HepG2 (cell line): ENCODE results near the gene NKD1. TPM values are rescaled to one million over a fixed set of nuclear protein-coding genes. Genes with fewer than 3 reads are reported as not detected.

ENCODE experiments used
- AKAP8 ChIP-seq: sonication (generic); formaldehyde crosslinking; IDR thresholded peaks from 2 replicates; pipeline ENCODE4 v1.5.1; 2020; ENCODE audit warnings: mild to moderate bottlenecking, missing genetic modification reagents
- BRD4 ChIP-seq: sonication (generic); formaldehyde crosslinking; IDR thresholded peaks from 2 replicates; pipeline ENCODE4 v1.4.0; 2020; ENCODE audit warnings: missing genetic modification reagents
- ESRRA ChIP-seq: sonication (generic); formaldehyde crosslinking; IDR thresholded peaks from 2 replicates; pipeline ENCODE4 v1.5.1; 2020; ENCODE audit warnings: mild to moderate bottlenecking, low read depth, missing genetic modification reagents
- HIVEP1 ChIP-seq: sonication (generic); formaldehyde crosslinking; IDR thresholded peaks from 2 replicates; pipeline ENCODE4 v1.4.0; 2020; ENCODE audit warnings: mild to moderate bottlenecking, missing genetic modification reagents
- KAT7 ChIP-seq: IDR thresholded peaks from 2 replicates; pipeline ENCODE4 v1.6.1; 2018; ENCODE audit warnings: borderline replicate concordance, missing compliant biosample characterization
- MYC ChIP-seq: sonication (generic); formaldehyde crosslinking; IDR thresholded peaks from 2 replicates; pipeline ENCODE4 v1.9.0; 2021; ENCODE audit warnings: missing genetic modification reagents, borderline replicate concordance
- NCOA1 ChIP-seq: sonication (generic); formaldehyde crosslinking; IDR thresholded peaks from 2 replicates; pipeline ENCODE4 v1.9.0; 2021; ENCODE audit warnings: missing genetic modification reagents
- NR2F6 ChIP-seq, 2 experiments: IDR thresholded peaks; 2 replicates each; pipeline ENCODE4 v1.6.1; 2016; ENCODE audit warnings: antibody characterized with exemption in 1 of 2, mild to moderate bottlenecking in 1 of 2
- SP5 ChIP-seq: IDR thresholded peaks from 2 replicates; pipeline ENCODE4 v1.6.1; 2016; ENCODE audit warnings: low read depth, borderline replicate concordance
- ZFP90 ChIP-seq: sonication (generic); formaldehyde crosslinking; IDR thresholded peaks from 2 replicates; pipeline ENCODE4 v1.8.0; 2022; ENCODE audit warnings: missing genetic modification reagents, mild to moderate bottlenecking, inconsistent platforms, borderline replicate concordance
- ZNF136 ChIP-seq: sonication (generic); formaldehyde crosslinking; IDR thresholded peaks from 2 replicates; pipeline ENCODE4 v1.8.1; 2022; ENCODE audit warnings: low read depth, mild to moderate bottlenecking, moderate library complexity, missing genetic modification reagents
- ZNF317 ChIP-seq: sonication (generic); formaldehyde crosslinking; IDR thresholded peaks from 2 replicates; pipeline ENCODE4 v1.5.0; 2020; ENCODE audit warnings: mild to moderate bottlenecking, missing genetic modification reagents
- ZNF619 ChIP-seq: sonication (generic); formaldehyde crosslinking; IDR thresholded peaks from 2 replicates; pipeline ENCODE4 v1.4.0; 2020; ENCODE audit warnings: mild to moderate bottlenecking, missing genetic modification reagents
- ZNF83 ChIP-seq: sonication (generic); formaldehyde crosslinking; IDR thresholded peaks from 2 replicates; pipeline ENCODE4 v1.4.0; 2020; ENCODE audit warnings: missing genetic modification reagents, mild to moderate bottlenecking, borderline replicate concordance
- polyA plus RNA-seq, 8 experiments: library from polyadenylated mRNA; depleted of rRNA in 3 of 8; stranded (reverse) in 7 of 8; unstranded in 1 of 8; fragments of >200 nt; fragmentation: Illumina TruSeq in 4 of 8; extraction: Trizol in 4 of 8; gene quantifications; 2 replicates each; pipeline versions ENCODE4 v1.2.1 to v1.2.3, GENCODE V29; 2011 to 2016; ENCODE audit warnings: low read depth in 4 of 8, missing spikeins in 1 of 8, mixed read lengths in 1 of 8; ENCODE audit not compliant: insufficient read depth in 1 of 8
- total RNA-seq, 5 experiments: library from RNA; depleted of rRNA; stranded (reverse); fragments of >200 nt; fragmentation: Illumina TruSeq; extraction: Trizol; gene quantifications; 2 replicates each; pipeline ENCODE4 v1.2.3, GENCODE V29; 2016; ENCODE audit warnings: low read depth in 1 of 5
- TF ChIP-seq, protein P1 (sequence below): sonication (generic); formaldehyde crosslinking; IDR thresholded peaks from 2 replicates; pipeline ENCODE4 v1.4.0; 2020; ENCODE audit warnings: missing genetic modification reagents, borderline replicate concordance
- TF ChIP-seq, protein P2 (sequence below): IDR thresholded peaks from 2 replicates; pipeline ENCODE4 v1.6.1; 2018; ENCODE audit warnings: missing genetic modification reagents, mild to moderate bottlenecking, missing compliant biosample characterization
- TF ChIP-seq, protein P3 (sequence below): IDR thresholded peaks from 2 replicates; pipeline ENCODE4 v1.6.1; 2016; ENCODE audit warnings: low read depth
- TF ChIP-seq, protein P4 (sequence below): sonication (generic); formaldehyde crosslinking; IDR thresholded peaks from 2 replicates; pipeline ENCODE4 v1.4.0; 2020; ENCODE audit warnings: low read depth, missing genetic modification reagents

NKD1 gene
- total and polyA plus RNA-seq, 2 of the 13 experiments (the other 11 are each of a cell fraction or from before 2014, with no cell fraction given) = 70.4 to 121 TPM

DNA sequence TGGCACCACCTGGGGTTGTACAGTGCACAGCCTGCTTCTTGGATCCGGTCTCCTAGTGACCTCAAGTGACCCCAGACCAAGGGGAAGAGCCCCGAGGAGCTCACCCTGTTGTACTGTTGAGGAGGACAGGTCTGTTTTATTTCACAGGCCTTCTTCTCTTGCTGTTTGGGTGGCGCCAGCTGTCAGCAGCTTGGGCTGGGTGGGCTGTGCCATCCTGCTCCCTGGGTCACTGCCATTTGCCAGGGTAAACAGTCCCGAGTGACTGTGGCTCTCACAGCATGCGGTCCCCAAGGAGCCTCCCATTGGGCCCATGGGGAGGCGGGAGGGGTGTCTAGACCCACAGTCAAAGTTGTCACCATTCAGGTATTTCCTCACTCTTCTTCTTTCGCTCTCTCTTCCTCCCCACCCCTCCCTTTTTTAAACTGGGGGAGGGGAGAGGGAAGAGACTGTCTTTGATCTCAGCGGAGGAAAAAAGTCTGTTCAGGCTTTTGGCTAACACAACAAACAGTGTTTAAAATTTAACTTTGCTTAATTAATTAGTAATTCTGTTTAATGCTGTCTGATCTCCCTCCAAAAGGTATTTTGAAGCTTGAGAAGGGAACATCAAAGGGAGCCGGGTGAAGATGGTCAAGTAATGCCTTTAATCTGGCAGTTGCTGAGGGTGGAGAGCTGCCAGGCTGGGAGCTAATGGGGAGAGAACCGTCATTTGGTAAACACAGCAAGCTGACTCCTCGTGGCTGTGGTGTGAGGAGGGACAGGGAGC lies 68.9 kb downstream of the NKD1 start (continued):
- TF ChIP-seq, protein P1, sequence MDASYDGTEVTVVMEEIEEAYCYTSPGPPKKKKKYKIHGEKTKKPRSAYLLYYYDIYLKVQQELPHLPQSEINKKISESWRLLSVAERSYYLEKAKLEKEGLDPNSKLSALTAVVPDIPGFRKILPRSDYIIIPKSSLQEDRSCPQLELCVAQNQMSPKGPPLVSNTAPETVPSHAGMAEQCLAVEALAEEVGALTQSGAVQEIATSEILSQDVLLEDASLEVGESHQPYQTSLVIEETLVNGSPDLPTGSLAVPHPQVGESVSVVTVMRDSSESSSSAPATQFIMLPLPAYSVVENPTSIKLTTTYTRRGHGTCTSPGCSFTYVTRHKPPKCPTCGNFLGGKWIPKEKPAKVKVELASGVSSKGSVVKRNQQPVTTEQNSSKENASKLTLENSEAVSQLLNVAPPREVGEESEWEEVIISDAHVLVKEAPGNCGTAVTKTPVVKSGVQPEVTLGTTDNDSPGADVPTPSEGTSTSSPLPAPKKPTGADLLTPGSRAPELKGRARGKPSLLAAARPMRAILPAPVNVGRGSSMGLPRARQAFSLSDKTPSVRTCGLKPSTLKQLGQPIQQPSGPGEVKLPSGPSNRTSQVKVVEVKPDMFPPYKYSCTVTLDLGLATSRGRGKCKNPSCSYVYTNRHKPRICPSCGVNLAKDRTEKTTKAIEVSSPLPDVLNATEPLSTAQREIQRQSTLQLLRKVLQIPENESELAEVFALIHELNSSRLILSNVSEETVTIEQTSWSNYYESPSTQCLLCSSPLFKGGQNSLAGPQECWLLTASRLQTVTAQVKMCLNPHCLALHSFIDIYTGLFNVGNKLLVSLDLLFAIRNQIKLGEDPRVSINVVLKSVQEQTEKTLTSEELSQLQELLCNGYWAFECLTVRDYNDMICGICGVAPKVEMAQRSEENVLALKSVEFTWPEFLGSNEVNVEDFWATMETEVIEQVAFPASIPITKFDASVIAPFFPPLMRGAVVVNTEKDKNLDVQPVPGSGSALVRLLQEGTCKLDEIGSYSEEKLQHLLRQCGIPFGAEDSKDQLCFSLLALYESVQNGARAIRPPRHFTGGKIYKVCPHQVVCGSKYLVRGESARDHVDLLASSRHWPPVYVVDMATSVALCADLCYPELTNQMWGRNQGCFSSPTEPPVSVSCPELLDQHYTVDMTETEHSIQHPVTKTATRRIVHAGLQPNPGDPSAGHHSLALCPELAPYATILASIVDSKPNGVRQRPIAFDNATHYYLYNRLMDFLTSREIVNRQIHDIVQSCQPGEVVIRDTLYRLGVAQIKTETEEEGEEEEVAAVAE = no peak
- TF ChIP-seq AKAP8 (CRISPR knock-in tag) (peak; percentile 61; the same call in 1 of the 2 replicates), MYC (CRISPR knock-in tag) (no peak; the same call in 1 of the 2 replicates), BRD4 (CRISPR knock-in tag) (no peak), KAT7 (0 out of 2 replicates have a peak, but pooled peaks have one; percentile 5), ZNF136 (no peak), ZNF619 (no peak), NR2F6 (IDR thresholded peaks at IDR 0.05) (peak; percentile 55), NR2F6 (CRISPR knock-in tag; IDR thresholded peaks at IDR 0.05) (peak; percentile 74), ZFP90 (no peak), ZNF317 (CRISPR knock-in tag) (0 out of 2 replicates have a peak, but pooled peaks have one; percentile 53), ESRRA (CRISPR knock-in tag) (no peak), NCOA1 (CRISPR knock-in tag) (no peak), SP5 (CRISPR knock-in tag) (peak; percentile 76; the same call in 1 of the 2 replicates), HIVEP1 (CRISPR knock-in tag) (no peak), ZNF83 (CRISPR knock-in tag) (no peak)
- TF ChIP-seq, protein P2, sequence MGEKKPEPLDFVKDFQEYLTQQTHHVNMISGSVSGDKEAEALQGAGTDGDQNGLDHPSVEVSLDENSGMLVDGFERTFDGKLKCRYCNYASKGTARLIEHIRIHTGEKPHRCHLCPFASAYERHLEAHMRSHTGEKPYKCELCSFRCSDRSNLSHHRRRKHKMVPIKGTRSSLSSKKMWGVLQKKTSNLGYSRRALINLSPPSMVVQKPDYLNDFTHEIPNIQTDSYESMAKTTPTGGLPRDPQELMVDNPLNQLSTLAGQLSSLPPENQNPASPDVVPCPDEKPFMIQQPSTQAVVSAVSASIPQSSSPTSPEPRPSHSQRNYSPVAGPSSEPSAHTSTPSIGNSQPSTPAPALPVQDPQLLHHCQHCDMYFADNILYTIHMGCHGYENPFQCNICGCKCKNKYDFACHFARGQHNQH (CRISPR knock-in tag) = no peak
- TF ChIP-seq, protein P3, sequence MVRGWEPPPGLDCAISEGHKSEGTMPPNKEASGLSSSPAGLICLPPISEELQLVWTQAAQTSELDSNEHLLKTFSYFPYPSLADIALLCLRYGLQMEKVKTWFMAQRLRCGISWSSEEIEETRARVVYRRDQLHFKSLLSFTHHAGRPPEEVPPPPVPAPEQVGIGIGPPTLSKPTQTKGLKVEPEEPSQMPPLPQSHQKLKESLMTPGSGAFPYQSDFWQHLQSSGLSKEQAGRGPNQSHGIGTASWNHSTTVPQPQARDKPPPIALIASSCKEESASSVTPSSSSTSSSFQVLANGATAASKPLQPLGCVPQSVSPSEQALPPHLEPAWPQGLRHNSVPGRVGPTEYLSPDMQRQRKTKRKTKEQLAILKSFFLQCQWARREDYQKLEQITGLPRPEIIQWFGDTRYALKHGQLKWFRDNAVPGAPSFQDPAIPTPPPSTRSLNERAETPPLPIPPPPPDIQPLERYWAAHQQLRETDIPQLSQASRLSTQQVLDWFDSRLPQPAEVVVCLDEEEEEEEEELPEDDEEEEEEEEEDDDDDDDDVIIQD (CRISPR knock-in tag) = peak; percentile 9; the same call in 1 of the 2 replicates
- TF ChIP-seq, protein P4, sequence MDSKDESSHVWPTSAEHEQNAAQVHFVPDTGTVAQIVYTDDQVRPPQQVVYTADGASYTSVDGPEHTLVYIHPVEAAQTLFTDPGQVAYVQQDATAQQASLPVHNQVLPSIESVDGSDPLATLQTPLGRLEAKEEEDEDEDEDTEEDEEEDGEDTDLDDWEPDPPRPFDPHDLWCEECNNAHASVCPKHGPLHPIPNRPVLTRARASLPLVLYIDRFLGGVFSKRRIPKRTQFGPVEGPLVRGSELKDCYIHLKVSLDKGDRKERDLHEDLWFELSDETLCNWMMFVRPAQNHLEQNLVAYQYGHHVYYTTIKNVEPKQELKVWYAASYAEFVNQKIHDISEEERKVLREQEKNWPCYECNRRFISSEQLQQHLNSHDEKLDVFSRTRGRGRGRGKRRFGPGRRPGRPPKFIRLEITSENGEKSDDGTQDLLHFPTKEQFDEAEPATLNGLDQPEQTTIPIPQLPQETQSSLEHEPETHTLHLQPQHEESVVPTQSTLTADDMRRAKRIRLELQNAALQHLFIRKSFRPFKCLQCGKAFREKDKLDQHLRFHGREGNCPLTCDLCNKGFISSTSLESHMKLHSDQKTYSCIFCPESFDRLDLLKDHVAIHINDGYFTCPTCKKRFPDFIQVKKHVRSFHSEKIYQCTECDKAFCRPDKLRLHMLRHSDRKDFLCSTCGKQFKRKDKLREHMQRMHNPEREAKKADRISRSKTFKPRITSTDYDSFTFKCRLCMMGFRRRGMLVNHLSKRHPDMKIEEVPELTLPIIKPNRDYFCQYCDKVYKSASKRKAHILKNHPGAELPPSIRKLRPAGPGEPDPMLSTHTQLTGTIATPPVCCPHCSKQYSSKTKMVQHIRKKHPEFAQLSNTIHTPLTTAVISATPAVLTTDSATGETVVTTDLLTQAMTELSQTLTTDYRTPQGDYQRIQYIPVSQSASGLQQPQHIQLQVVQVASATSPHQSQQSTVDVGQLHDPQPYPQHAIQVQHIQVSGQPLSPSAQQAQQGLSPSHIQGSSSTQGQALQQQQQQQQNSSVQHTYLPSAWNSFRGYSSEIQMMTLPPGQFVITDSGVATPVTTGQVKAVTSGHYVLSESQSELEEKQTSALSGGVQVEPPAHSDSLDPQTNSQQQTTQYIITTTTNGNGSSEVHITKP (CRISPR knock-in tag) = peak; percentile 60; the same call in 1 of the 2 replicates
